ENCODE results near the gene DCP1B.

The DCP1B gene

DNA sequence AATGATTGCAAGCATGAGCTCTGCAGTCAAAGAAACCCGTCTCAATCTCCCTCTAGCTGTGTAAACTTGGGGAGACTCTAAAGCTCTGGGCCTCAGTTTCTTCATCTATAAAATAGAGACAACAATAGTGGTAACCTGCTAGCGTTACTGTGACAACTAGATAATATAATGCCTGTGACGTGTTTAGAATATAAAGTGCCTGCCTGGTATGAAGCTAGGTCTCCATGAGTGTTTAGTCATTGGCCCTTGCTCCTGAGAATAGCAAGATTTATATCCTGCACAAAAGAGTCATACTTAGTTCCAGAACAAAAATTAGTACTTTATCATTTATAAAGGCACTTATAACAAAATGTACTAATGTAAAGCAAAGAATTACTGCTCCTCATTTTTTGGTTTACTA is 8.8 kb upstream of the DCP1B start:
- ChIA-PET POLR2A (ENCODE audit: low non-redundant PET) (no interaction called here), CTCF (interaction anchor here (0.6 kb wide), 1 partner anchor 17 kb away, joined by 4 read pairs; no protein-coding TSS in a partner anchor)
- no peak for DNase-seq (ENCODE audit: low spot score)
- H3K27ac ChIP-seq, result no peak overlapping the region
- TF ChIP-seq, protein P1, sequence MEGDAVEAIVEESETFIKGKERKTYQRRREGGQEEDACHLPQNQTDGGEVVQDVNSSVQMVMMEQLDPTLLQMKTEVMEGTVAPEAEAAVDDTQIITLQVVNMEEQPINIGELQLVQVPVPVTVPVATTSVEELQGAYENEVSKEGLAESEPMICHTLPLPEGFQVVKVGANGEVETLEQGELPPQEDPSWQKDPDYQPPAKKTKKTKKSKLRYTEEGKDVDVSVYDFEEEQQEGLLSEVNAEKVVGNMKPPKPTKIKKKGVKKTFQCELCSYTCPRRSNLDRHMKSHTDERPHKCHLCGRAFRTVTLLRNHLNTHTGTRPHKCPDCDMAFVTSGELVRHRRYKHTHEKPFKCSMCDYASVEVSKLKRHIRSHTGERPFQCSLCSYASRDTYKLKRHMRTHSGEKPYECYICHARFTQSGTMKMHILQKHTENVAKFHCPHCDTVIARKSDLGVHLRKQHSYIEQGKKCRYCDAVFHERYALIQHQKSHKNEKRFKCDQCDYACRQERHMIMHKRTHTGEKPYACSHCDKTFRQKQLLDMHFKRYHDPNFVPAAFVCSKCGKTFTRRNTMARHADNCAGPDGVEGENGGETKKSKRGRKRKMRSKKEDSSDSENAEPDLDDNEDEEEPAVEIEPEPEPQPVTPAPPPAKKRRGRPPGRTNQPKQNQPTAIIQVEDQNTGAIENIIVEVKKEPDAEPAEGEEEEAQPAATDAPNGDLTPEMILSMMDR (conservative IDR thresholded peaks at IDR 0.05; ENCODE audit: low read depth), result no peak

DNA sequence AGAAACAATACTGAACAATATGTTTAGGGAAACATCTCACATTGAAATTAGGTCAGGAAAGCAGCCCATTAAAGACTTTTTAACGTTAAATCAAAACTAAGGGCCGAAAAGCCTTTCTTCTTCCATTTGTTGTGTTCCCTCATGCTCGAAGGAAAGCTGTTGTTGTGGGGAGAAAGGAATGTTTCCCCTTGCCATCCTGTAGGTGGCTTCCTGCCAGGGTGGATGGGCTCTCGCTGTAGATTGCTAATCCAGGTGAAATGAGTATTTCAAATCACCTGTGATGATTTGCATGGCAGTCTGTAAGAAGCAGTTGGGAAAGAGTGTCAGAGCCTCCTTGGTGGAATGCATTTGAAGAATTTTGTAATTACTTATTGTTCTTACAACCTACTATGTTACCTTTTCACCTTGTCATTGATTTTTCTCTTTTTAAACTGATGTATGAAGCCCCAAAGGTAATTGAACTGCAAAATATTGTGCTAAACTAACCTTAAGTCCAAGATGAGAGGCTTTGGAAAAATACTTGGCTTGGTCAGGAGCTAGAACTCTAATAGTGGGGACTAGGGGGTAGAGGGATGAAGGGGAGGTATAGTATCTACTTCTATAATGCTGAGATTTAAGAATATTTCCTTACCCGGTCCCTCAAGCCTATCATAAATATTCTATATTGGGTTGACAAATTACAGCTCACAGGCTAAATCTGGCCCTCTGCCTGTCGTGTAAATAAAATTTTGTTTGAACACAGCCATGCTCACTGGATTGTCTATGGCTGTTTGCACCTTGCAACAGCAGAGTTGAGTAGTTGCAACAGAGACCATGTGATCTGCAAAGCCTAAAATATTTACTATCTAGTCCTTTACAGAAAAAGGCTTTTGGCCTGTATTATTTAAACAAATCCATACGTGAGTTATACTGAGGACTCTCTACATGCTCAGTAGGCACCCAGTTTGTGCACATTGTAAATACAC is 7.7 kb upstream of the DCP1B start:
- POLR2A ChIA-PET (ENCODE audit: low non-redundant PET), result no interaction called here
- DNase-seq (ENCODE audit: low spot score), result no peak
- no peak overlapping the region for H3K27ac ChIP-seq
- CTCF ChIA-PET, result interaction anchor here (0.5 kb wide), 1 partner anchor 23 kb away, joined by 3 read pairs; no protein-coding TSS in a partner anchor
- TF ChIP-seq, protein P1 (conservative IDR thresholded peaks at IDR 0.05; ENCODE audit: low read depth), result no peak

- H3K27ac ChIP-seq, result no peak overlapping the region
- POLR2A ChIA-PET (ENCODE audit: low non-redundant PET), result no interaction called here
- TF ChIP-seq, protein P1 (conservative IDR thresholded peaks at IDR 0.05; ENCODE audit: low read depth), result no peak
- no peak for DNase-seq (ENCODE audit: low spot score)
- CTCF ChIA-PET, result no interaction called here
Measured at GRCh38 chr12:2009623-2010022, 5.4 kb upstream of the DCP1B start.

DNA sequence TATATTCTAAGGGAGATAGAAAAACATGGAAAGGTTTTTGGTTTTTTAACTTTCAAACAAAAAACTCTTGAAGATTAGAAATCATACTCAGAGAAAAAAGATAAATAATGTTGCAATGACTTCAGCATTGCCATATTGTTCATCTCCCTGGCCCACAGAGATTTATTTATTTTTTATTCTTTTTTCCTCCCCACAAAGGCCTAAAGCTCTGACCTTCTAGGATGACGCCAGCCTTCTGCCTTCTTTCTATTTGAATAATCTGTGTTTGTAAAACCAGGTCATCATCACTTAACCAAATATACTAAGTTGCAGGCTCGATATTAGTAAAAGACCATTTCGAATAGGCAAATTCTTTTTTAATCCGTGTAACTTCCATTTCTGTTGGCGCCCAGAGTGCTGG is 4.4 kb upstream of the DCP1B start:
- CTCF ChIA-PET, result no interaction called here
- POLR2A ChIA-PET (ENCODE audit: low non-redundant PET), result no interaction called here
- TF ChIP-seq, protein P1 (conservative IDR thresholded peaks at IDR 0.05; ENCODE audit: low read depth), result no peak
- no peak overlapping the region for H3K27ac ChIP-seq
- no peak for DNase-seq (ENCODE audit: low spot score)

GRCh38 chr12:2003676-2004112 is 563 bp downstream of the DCP1B start:
- TF ChIP-seq, protein P1 (conservative IDR thresholded peaks at IDR 0.05; ENCODE audit: low read depth), result no peak
- H3K27ac ChIP-seq, result peak overlapping the region; percentile 81
- peak; percentile 9 for DNase-seq (ENCODE audit: low spot score)
- CTCF ChIA-PET, result no interaction called here
- POLR2A ChIA-PET (ENCODE audit: low non-redundant PET), result no interaction called here

DNA sequence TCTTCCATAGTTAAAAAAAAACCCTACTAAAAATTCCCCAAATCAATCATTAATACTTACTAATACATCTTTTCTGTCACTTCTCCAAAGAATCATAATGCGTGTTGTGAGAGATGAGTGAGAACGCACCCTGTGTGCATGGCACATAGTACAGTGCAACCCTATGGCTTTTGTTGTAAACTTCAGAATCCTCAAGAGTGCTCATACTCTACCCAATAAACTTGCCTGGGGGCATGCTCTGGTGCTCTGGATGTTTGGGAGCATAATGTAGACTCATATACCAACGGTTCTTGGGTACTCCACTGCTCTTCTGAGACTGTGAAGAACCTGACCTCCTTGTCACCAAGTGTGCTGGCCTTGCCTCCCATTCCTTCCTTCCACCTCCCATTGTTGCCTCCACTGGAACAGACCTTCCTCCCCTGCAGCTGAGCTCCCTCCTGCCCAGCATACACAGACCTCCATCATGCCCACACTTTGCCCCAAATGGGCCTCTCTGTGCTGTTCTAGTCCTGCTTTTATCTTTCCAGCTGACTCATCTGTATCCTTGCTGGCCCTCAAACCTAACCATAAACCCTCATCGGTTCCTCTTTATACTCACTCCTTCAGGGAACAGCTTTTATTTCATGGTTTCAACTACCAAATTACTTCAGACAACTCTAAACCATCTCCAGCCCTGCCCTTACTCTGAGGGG is 8.9 kb downstream of the DCP1B start:
- TF ChIP-seq, protein P1 (conservative IDR thresholded peaks at IDR 0.05; ENCODE audit: low read depth), result no peak
- ChIA-PET CTCF (no interaction called here), POLR2A (ENCODE audit: low non-redundant PET) (no interaction called here)
- no peak overlapping the region for H3K27ac ChIP-seq
- no peak for DNase-seq (ENCODE audit: low spot score)
